HepG2 (cell line): ENCODE results near the gene SLC50A1. TPM values are rescaled to one million over a fixed set of nuclear protein-coding genes. Genes with fewer than 3 reads are reported as not detected.

Source experiments
- EED ChIP-seq: sonication (generic); formaldehyde crosslinking; IDR thresholded peaks from 2 replicates; pipeline ENCODE4 v1.5.0; 2020; ENCODE audit warnings: mild to moderate bottlenecking, missing genetic modification reagents
- EP300 ChIP-seq, 3 experiments: sonication (generic) in 1 of 3; formaldehyde crosslinking in 1 of 3; IDR thresholded peaks; 2 replicates each; pipeline versions ENCODE4 v1.5.1 to v1.6.1; 2011 to 2020; ENCODE audit warnings: low read depth in 2 of 3, low read length in 2 of 3, borderline replicate concordance in 1 of 3, improper control_type of control experiment in 1 of 3, mild to moderate bottlenecking in 1 of 3, missing genetic modification reagents in 1 of 3, moderate library complexity in 1 of 3
- MAZ ChIP-seq, 2 experiments: sonication (generic) in 1 of 2; formaldehyde crosslinking in 1 of 2; IDR thresholded peaks; 2 replicates each; pipeline versions ENCODE4 v1.5.0 to v1.6.1; 2012 to 2020; ENCODE audit warnings: low read depth in 2 of 2, mild to moderate bottlenecking in 2 of 2, borderline replicate concordance in 1 of 2, improper control_type of control experiment in 1 of 2, low read length in 1 of 2, missing genetic modification reagents in 1 of 2, moderate library complexity in 1 of 2
- NR2F1 ChIP-seq, 2 experiments: fragments of 450-650 bp in 1 of 2; formaldehyde crosslinking in 1 of 2; IDR thresholded peaks; 2 replicates each; pipeline versions ENCODE4 v1.5.0 to v1.6.1; 2016 to 2020; ENCODE audit warnings: mild to moderate bottlenecking in 1 of 2, missing compliant biosample characterization in 1 of 2, missing genetic modification reagents in 1 of 2, moderate library complexity in 1 of 2
- NR2F6 ChIP-seq, 2 experiments: IDR thresholded peaks; 2 replicates each; pipeline ENCODE4 v1.6.1; 2016; ENCODE audit warnings: antibody characterized with exemption in 1 of 2, mild to moderate bottlenecking in 1 of 2
- RAD51 ChIP-seq: fragments of 450-650 bp; IDR thresholded peaks from 2 replicates; pipeline ENCODE4 v1.6.1; 2016; ENCODE audit warnings: borderline replicate concordance
- RARA ChIP-seq: IDR thresholded peaks from 2 replicates; pipeline ENCODE4 v1.6.1; 2016; ENCODE audit warnings: missing genetic modification reagents, missing compliant biosample characterization
- RCOR2 ChIP-seq: IDR thresholded peaks from 2 replicates; pipeline ENCODE4 v1.6.1; 2016; ENCODE audit warnings: missing biosample characterization, missing genetic modification reagents
- SMARCE1 ChIP-seq: fragments of 450-650 bp; IDR thresholded peaks from 2 replicates; pipeline ENCODE4 v1.6.1; 2017; ENCODE audit warnings: borderline replicate concordance
- TCF7 ChIP-seq: sonication (generic); IDR thresholded peaks from 2 replicates; pipeline ENCODE4 v1.6.1; 2016; ENCODE audit warnings: antibody characterized with exemption, low read depth
- ZNF263 ChIP-seq: sonication (generic); formaldehyde crosslinking; IDR thresholded peaks from 2 replicates; pipeline ENCODE4 v1.4.0; 2020; ENCODE audit warnings: missing genetic modification reagents
- ZSCAN30 ChIP-seq: sonication (generic); formaldehyde crosslinking; IDR thresholded peaks from 2 replicates; pipeline ENCODE4 v1.5.0; 2020; ENCODE audit warnings: mild to moderate bottlenecking, missing genetic modification reagents
- polyA plus RNA-seq, 8 experiments: library from polyadenylated mRNA; depleted of rRNA in 3 of 8; stranded (reverse) in 7 of 8; unstranded in 1 of 8; fragments of >200 nt; fragmentation: Illumina TruSeq in 4 of 8; extraction: Trizol in 4 of 8; gene quantifications; 2 replicates each; pipeline versions ENCODE4 v1.2.1 to v1.2.3, GENCODE V29; 2011 to 2016; ENCODE audit warnings: low read depth in 4 of 8, missing spikeins in 1 of 8, mixed read lengths in 1 of 8; ENCODE audit not compliant: insufficient read depth in 1 of 8
- total RNA-seq, 5 experiments: library from RNA; depleted of rRNA; stranded (reverse); fragments of >200 nt; fragmentation: Illumina TruSeq; extraction: Trizol; gene quantifications; 2 replicates each; pipeline ENCODE4 v1.2.3, GENCODE V29; 2016; ENCODE audit warnings: low read depth in 1 of 5
- TF ChIP-seq, protein P1 (sequence below): sonication (generic); formaldehyde crosslinking; conservative IDR thresholded peaks from 2 replicates; pipeline ENCODE4 v1.4.0; 2020; ENCODE audit warnings: missing genetic modification reagents
- TF ChIP-seq, protein P2 (sequence below): sonication (generic); formaldehyde crosslinking; IDR thresholded peaks from 2 replicates; pipeline ENCODE4 v1.4.0; 2020; ENCODE audit warnings: missing genetic modification reagents, borderline replicate concordance
- TF ChIP-seq, protein P3 (sequence below): sonication (generic); formaldehyde crosslinking; IDR thresholded peaks from 2 replicates; pipeline ENCODE4 v1.4.0; 2020; ENCODE audit warnings: mild to moderate bottlenecking, missing genetic modification reagents, borderline replicate concordance
- TF ChIP-seq, protein P4 (sequence below): sonication (generic); formaldehyde crosslinking; IDR thresholded peaks from 2 replicates; pipeline ENCODE4 v1.8.1; 2022; ENCODE audit warnings: mild to moderate bottlenecking, missing genetic modification reagents

The SLC50A1 gene
- total and polyA plus RNA-seq, 2 of the 13 experiments (the other 11 are each of a cell fraction or from before 2014, with no cell fraction given), result 22.5 to 46.8 TPM

DNA sequence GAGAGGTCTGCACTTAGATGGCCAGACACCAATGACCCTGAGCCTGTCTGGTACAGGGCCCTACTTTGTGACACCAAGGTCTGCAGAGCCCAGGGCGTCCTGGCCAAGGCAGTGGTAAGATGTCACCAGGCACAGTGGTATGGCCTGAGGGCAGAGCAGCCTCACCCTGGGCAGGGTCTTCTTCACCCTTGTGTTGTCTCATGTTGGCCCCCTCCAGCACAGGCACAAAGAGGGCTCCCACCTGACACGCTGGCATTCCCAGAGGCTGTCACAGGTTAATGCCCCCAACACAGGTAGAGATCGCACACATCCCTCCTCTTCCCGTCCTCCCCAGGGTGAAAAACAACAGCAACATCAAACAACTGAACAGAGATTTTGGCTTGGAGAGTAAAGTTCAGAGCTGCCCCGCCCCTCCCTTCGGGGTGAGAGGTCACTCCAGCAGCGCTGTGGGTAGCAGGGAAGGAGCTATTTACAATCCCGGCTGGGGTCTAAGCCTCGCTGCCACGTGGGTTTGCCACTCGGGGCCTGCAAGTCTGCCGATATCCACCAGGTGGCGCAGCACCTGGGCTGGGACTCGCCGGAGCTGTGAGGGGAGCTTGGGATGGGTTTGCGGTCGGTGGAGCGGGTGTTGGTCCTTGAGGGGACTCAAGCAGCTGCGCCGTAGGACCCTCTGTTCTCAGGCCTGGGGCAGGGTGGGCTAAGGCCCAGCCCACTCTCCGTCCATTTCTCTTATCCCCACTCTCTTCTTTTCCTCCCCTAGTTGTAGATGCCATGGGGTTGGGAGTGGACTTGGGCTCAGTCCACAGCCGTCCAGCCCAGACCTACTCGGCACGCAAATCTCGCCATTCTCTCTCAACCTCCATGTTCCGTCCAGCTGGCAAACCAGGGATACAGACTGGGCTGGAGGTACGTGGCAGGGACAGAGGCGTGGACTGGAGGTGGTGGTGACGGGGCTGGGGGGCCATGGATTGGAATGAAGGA, 44.3 kb upstream of the SLC50A1 start (continued):
- TF ChIP-seq, protein P1, sequence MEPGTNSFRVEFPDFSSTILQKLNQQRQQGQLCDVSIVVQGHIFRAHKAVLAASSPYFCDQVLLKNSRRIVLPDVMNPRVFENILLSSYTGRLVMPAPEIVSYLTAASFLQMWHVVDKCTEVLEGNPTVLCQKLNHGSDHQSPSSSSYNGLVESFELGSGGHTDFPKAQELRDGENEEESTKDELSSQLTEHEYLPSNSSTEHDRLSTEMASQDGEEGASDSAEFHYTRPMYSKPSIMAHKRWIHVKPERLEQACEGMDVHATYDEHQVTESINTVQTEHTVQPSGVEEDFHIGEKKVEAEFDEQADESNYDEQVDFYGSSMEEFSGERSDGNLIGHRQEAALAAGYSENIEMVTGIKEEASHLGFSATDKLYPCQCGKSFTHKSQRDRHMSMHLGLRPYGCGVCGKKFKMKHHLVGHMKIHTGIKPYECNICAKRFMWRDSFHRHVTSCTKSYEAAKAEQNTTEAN (CRISPR knock-in tag), result peak; percentile 71; the same call in 1 of the 2 replicates
- TF ChIP-seq RAD51 (no peak), EED (CRISPR knock-in tag) (peak; percentile 46), MAZ (IDR thresholded peaks at IDR 0.05; ENCODE audit: borderline replicate concordance, low read depth, low read length) (peak; percentile 67; the same call in 1 of the 2 replicates), MAZ (CRISPR knock-in tag; IDR thresholded peaks at IDR 0.05; ENCODE audit: low read depth) (peak; percentile 61), NR2F6 (IDR thresholded peaks at IDR 0.05) (peak; percentile 88), NR2F6 (CRISPR knock-in tag; IDR thresholded peaks at IDR 0.05) (peak; percentile 93), NR2F1 (CRISPR knock-in tag; IDR thresholded peaks at IDR 0.05) (peak; percentile 60 to 90), TCF7 (peak; percentile 64), SMARCE1 (no peak), RARA (CRISPR knock-in tag) (peak; percentile 80), ZNF263 (CRISPR knock-in tag) (peak; percentile 96), ZSCAN30 (CRISPR knock-in tag) (no peak), EP300 (IDR thresholded peaks at IDR 0.05; ENCODE audit: low read depth in 2 of 2, low read length in 2 of 2) (no peak; a peak in 1 of 4 replicates), EP300 (CRISPR knock-in tag; IDR thresholded peaks at IDR 0.05; ENCODE audit: borderline replicate concordance) (peak; percentile 36; the same call in 1 of the 2 replicates), RCOR2 (peak; percentile 62; the same call in 1 of the 2 replicates)
- TF ChIP-seq, protein P2, sequence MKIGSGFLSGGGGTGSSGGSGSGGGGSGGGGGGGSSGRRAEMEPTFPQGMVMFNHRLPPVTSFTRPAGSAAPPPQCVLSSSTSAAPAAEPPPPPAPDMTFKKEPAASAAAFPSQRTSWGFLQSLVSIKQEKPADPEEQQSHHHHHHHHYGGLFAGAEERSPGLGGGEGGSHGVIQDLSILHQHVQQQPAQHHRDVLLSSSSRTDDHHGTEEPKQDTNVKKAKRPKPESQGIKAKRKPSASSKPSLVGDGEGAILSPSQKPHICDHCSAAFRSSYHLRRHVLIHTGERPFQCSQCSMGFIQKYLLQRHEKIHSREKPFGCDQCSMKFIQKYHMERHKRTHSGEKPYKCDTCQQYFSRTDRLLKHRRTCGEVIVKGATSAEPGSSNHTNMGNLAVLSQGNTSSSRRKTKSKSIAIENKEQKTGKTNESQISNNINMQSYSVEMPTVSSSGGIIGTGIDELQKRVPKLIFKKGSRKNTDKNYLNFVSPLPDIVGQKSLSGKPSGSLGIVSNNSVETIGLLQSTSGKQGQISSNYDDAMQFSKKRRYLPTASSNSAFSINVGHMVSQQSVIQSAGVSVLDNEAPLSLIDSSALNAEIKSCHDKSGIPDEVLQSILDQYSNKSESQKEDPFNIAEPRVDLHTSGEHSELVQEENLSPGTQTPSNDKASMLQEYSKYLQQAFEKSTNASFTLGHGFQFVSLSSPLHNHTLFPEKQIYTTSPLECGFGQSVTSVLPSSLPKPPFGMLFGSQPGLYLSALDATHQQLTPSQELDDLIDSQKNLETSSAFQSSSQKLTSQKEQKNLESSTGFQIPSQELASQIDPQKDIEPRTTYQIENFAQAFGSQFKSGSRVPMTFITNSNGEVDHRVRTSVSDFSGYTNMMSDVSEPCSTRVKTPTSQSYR (CRISPR knock-in tag), result peak; percentile 56; the same call in 1 of the 2 replicates
- TF ChIP-seq, protein P3, sequence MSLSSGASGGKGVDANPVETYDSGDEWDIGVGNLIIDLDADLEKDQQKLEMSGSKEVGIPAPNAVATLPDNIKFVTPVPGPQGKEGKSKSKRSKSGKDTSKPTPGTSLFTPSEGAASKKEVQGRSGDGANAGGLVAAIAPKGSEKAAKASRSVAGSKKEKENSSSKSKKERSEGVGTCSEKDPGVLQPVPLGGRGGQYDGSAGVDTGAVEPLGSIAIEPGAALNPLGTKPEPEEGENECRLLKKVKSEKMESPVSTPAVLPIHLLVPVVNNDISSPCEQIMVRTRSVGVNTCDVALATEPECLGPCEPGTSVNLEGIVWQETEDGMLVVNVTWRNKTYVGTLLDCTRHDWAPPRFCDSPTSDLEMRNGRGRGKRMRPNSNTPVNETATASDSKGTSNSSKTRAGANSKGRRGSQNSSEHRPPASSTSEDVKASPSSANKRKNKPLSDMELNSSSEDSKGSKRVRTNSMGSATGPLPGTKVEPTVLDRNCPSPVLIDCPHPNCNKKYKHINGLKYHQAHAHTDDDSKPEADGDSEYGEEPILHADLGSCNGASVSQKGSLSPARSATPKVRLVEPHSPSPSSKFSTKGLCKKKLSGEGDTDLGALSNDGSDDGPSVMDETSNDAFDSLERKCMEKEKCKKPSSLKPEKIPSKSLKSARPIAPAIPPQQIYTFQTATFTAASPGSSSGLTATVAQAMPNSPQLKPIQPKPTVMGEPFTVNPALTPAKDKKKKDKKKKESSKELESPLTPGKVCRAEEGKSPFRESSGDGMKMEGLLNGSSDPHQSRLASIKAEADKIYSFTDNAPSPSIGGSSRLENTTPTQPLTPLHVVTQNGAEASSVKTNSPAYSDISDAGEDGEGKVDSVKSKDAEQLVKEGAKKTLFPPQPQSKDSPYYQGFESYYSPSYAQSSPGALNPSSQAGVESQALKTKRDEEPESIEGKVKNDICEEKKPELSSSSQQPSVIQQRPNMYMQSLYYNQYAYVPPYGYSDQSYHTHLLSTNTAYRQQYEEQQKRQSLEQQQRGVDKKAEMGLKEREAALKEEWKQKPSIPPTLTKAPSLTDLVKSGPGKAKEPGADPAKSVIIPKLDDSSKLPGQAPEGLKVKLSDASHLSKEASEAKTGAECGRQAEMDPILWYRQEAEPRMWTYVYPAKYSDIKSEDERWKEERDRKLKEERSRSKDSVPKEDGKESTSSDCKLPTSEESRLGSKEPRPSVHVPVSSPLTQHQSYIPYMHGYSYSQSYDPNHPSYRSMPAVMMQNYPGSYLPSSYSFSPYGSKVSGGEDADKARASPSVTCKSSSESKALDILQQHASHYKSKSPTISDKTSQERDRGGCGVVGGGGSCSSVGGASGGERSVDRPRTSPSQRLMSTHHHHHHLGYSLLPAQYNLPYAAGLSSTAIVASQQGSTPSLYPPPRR, result no peak; the same call in 1 of the 2 replicates
- TF ChIP-seq, protein P4, sequence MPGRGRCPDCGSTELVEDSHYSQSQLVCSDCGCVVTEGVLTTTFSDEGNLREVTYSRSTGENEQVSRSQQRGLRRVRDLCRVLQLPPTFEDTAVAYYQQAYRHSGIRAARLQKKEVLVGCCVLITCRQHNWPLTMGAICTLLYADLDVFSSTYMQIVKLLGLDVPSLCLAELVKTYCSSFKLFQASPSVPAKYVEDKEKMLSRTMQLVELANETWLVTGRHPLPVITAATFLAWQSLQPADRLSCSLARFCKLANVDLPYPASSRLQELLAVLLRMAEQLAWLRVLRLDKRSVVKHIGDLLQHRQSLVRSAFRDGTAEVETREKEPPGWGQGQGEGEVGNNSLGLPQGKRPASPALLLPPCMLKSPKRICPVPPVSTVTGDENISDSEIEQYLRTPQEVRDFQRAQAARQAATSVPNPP, result 0 out of 2 replicates have a peak, but pooled peaks have one; percentile 37
